Glomerular visceral epithelial cell (primary cell): ENCODE results near the gene SERP2.

Experiments
- DNase-seq: peaks from one replicate; pipeline ENCODE4 v3.0.0-alpha.2; 2016; ENCODE audit errors: extremely low spot score

SERP2 gene

GRCh38 chr13:44435142-44435918, 61.7 kb downstream of the SERP2 start:
- peak; percentile 98 for DNase-seq

GRCh38 chr13:44435919-44436510, 62.4 kb downstream of the SERP2 start:
- DNase-seq: no peak

- DNase-seq: peak; percentile 97
Observed at GRCh38 chr13:44436589-44437337, 63.1 kb downstream of the SERP2 start.

GRCh38 chr13:44437356-44438233, 64.0 kb downstream of the SERP2 start:
- DNase-seq: peak; percentile 44

GRCh38 chr13:44438234-44438579, 64.6 kb downstream of the SERP2 start:
- DNase-seq: no peak

- DNase-seq: no peak
Observed at GRCh38 chr13:44439452-44440024, 65.9 kb downstream of the SERP2 start.

- DNase-seq: no peak
Observed at GRCh38 chr13:44440046-44440608, 66.5 kb downstream of the SERP2 start.
